Cardiac septum (tissue), 1 donor: ENCODE measurements around the gene JARID2. TPM values are rescaled to one million over a fixed set of nuclear protein-coding genes. Genes with fewer than 3 reads are reported as not detected.

Source experiments
- DNase-seq: peaks from one replicate; pipeline ENCODE4 v3.0.0-alpha.2; 2020; ENCODE audit warnings: low spot score
- intact Hi-C: fragments of 100-400 bp; cut with DNase I; formaldehyde crosslinking; loops from one replicate; pipeline ENCODE4 v1.14.0; 2022
- total RNA-seq: library from RNA; stranded (reverse); fragmentation: NEBNext Ultra II Directional; extraction: Animal tissue kit (Norgen Biotek cat#: 25700); gene quantifications from one replicate; pipeline ENCODE4 v1.2.1, GENCODE V29; 2021
- donor health status: DM: no; HTN: no; CAD: no.

JARID2 gene
- total RNA-seq, 1 donor from 2014 or later, result 4.5 TPM

DNA sequence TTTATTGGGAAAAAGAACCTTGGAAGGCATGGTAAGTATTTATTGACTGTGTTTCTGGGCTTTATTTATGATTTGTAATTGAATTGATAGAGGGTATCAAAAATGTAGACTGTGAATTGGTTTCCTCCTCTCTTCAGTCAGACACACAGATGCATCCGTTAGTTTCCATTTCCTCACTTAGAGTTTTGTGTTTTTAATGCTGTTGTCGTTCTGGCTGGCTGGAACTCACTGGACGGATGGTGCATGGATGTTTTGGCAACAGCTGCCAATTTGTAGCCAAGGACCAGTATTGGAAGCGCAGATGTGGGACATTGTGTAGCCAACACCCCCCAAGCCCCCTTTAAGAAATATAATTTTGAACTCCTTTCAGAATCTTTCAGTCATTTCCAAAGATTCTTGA lies 134.5 kb downstream of the JARID2 start:
- intact Hi-C loops, result no loop called here
- DNase-seq, result no peak

GRCh38 chr6:15382089-15382488 lies 136.2 kb downstream of the JARID2 start:
- DNase-seq, result no peak
- intact Hi-C loops, result no loop called here

- intact Hi-C loops, result no loop called here
Measured at GRCh38 chr6:15382712-15383111, 136.8 kb downstream of the JARID2 start.

DNA sequence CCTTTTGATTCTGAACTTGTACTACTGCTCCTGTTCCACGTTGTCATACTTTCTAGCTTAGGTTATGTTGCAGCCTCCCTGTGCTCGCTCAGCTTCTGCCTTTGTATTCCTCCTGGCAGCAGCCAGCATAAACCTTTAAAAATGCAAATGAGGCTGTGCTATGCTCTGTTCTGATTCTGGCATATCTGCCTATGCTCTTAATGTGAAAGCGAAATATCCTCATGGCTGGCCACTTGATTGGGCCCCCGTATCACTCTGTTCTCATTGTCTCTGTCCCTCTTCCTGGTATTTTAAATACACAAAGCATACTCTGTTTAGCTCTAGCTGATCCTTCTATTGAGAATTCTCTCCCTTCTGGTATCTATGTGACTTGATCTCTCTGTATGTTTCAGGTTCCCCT lies 139.0 kb downstream of the JARID2 start:
- intact Hi-C loops, result loop anchor here (5.0 kb wide), 1 partner anchor 138 kb away; the partner anchor contains the start of gene JARID2
- no peak for DNase-seq

More at GRCh38 chr6:15382712-15383111, 136.8 kb downstream of the JARID2 start:
- no peak for DNase-seq

- intact Hi-C loops, result loop anchor here (5.0 kb wide), 1 partner anchor 138 kb away; the partner anchor contains the start of gene JARID2
- DNase-seq, result no peak
Measured at GRCh38 chr6:15385521-15385920, 139.7 kb downstream of the JARID2 start.

- intact Hi-C loops, result loop anchor here (5.0 kb wide), 1 partner anchor 139 kb away; the partner anchor contains the start of gene JARID2
- DNase-seq, result no peak
Measured at GRCh38 chr6:15386110-15386755, 140.4 kb downstream of the JARID2 start.

GRCh38 chr6:15386756-15387112 lies 140.9 kb downstream of the JARID2 start:
- intact Hi-C loops, result loop anchor here (5.0 kb wide), 1 partner anchor 139 kb away; the partner anchor contains the start of gene JARID2

GRCh38 chr6:15387118-15387517 lies 141.2 kb downstream of the JARID2 start:
- intact Hi-C loops, result loop anchor here (5.0 kb wide), 1 partner anchor 140 kb away; the partner anchor contains the start of gene JARID2
- DNase-seq, result no peak

More at GRCh38 chr6:15386756-15387112, 140.9 kb downstream of the JARID2 start:
- DNase-seq, result no peak

GRCh38 chr6:15389084-15389764 lies 143.4 kb downstream of the JARID2 start:
- no peak for DNase-seq
- intact Hi-C loops, result loop anchor here (5.0 kb wide), 1 partner anchor 142 kb away; the partner anchor contains the start of gene JARID2

DNA sequence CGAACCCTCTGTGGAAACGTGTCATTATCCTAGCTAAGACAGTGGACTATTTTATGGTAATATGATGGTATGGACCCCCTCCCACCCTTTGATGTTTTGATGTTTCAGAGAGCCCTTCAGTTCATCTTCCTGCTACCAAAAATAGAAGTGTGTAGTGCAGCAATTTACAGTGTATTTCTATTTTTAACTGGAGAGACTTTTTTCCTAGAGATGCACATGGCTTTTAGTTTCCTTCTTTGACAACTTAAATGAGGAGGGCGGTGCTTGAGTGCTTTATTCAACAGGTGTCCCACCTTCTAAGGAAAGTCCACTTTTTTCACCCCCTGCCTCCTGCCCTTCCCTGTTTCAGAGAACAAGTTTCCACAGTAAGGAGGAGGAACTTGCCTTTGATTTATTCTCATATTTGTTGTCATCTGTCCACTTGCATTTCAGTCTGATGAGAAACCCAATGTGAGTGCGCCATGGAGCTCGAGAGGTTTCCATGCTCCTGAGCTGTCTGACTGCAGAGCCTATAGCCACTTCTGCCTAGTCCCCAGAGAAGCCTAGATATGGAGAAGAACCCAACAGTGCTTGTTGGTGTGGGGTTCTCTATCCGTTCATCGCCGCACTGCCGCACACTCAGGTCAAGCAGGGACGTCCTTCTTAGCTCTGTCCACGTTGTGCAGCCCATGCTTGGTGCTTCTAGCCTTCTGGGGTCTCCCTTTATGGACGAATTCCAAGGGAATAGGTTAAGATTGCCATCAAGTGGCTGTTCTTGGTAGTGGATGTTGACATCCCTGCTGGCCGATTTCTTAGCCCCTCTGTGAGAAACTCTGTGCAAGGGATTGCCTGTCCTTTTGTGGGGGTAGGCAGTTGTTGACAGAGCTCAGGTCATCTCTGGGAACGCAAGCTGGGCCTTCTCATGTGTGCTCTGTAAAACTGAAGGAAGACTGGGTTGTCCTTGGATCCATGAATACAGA lies 144.2 kb downstream of the JARID2 start:
- no peak for DNase-seq
- intact Hi-C loops, result loop anchor here (5.0 kb wide), 2 partner anchors 143 to 1178 kb away; partner anchors contain the start of gene JARID2

DNA sequence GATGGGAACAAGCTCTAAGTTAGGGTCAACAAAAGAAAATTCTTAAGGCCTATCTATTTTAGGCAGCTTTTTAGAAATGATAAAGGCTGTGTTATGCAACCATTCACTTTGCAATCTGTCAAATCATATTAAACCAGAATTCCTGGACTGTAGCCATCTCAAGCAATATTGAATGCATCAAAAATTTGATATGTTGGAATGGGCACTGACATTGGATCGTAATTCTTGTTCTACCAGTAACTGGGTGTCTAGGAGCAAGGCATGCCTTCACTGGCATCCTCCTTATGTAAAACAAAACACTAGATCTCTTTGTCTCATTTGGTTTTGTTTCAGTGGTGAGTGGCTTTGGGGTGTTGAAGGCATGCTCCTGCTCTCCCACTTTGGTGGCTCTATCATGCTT lies 145.6 kb downstream of the JARID2 start:
- DNase-seq, result no peak
- intact Hi-C loops, result loop anchor here (5.0 kb wide), 1 partner anchor 1179 kb away; no protein-coding TSS in a partner anchor

DNA sequence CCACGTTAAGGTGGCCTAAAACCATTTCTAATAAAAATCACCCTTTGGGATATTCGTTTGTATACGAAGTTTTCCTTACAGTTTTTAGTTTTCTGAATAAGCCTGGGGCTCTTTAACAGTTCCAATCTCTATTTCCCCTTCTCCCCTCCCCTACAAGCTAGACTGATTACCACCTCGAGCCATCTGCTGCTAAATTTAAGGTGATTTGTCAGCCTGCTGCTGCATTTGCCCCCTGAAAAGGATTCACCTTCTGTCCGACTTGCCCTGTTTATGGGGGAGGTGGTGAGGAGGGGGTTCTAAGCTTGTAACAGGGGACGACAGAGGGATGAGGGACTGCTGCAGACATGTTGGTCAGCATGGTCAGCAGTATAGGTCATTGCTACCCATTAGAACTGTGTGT lies 146.3 kb downstream of the JARID2 start:
- intact Hi-C loops, result loop anchor here (5.0 kb wide), 1 partner anchor 1180 kb away; no protein-coding TSS in a partner anchor
- no peak for DNase-seq

- intact Hi-C loops, result loop anchor here (5.0 kb wide), 1 partner anchor 1181 kb away; no protein-coding TSS in a partner anchor
- no peak for DNase-seq
Measured at GRCh38 chr6:15393605-15394004, 147.7 kb downstream of the JARID2 start.

DNA sequence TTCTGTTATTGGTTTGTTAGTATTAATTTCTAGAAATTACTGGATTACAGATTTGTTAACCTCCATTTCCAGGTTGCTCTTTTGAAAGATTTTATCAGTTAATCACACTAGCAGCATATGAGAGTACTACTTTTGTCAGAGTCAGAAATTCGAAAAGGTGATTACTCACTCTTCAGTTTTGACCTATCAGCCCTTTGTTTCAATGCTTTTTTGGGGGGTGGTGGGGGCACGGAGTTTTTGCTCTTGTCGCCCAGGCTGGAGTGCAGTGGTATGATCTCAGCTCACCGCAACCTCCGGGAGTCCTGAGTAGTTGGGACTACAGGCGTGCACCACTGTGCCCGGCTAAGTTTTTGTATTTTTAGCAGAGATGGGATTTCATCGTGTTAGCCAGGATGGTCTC lies 149.2 kb downstream of the JARID2 start:
- intact Hi-C loops, result no loop called here
- DNase-seq, result no peak

DNA sequence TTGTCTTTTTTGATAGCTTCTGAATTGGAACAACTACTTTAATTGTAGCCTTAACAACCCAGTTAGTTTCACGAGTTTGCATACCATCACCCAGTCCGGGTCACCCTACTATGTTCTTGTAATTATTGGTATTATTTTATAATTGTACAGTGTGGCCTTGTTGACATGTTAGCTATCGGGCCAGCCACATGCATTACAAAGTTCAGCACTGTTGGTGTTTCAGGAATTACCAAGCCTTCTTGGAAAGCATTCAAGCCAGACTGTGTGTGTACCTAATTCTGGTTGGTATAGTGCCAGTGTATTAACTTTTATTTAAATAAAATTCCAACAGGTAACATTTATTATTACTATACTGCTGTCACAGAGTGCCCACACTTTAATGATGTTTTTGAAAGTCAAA lies 150.9 kb downstream of the JARID2 start:
- intact Hi-C loops, result no loop called here
- DNase-seq, result no peak

DNA sequence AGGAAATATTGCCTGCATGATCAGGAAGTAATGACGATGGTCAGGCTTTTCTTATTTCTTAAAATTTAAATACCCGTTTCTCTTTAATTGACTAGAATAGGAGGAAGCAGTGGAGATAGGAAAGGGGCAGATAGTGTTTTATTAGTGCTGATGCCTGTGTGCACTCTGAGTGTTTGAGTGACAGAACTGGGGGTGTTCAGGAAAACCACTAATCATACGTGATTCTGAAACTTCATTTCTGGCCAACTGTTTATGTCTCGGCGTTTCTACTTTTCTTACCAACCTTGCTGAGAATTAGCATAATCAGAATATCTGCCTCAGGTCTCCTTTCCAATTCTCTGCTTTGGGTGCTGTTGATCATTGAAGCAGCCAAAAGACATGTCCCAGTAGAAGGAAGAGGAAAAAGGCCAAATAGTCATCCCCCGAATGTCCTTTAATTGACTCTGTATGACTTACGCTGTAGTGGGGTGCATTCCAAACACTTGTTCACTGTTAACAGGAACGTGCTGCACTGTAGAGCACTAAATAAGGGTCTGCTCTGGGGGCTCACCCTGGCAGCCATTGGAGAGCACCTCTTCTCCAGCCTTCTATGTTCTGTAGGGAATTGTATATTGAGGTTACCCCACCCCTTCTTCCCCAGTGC lies 152.9 kb downstream of the JARID2 start:
- intact Hi-C loops, result no loop called here
- DNase-seq, result no peak

GRCh38 chr6:15399641-15400470 lies 154.0 kb downstream of the JARID2 start:
- intact Hi-C loops, result loop anchor here (2.0 to 5.0 kb wide), 2 partner anchors 29 to 153 kb away; partner anchors contain the start of gene JARID2
- DNase-seq, result peak; percentile 82

- peak; percentile 87 for DNase-seq
- intact Hi-C loops, result loop anchor here (2.0 to 5.0 kb wide), 2 partner anchors 28 to 153 kb away; partner anchors contain the start of gene JARID2
Measured at GRCh38 chr6:15400572-15401004, 154.7 kb downstream of the JARID2 start.
